T-helper 2 cell treated with Interferon-gamma antibody and Interleukin-4, amounts not matched to agents 5 μg/mL and 100 μg/mL, for 36 hours (primary cell): Measurements from ENCODE around the gene HSD17B2.
"Not testable (repeated sequence)": the region's sequence is repeated elsewhere in the genome, so short reads cannot be mapped to it uniquely, and the experiment has no call there.

Experiments
- DNase-seq: peaks from one replicate; pipeline ENCODE4 v3.0.0; 2021; ENCODE audit warnings: low spot score
- H3K27ac Mint-ChIP-seq: one replicate; pipeline ENCODE4 v1.8.0; 2021; ENCODE audit warnings: mild to moderate bottlenecking, mixed read lengths
- H3K27me3 Mint-ChIP-seq: one replicate; pipeline ENCODE4 v1.8.0; 2021; ENCODE audit warnings: low read depth, mixed read lengths
- H3K36me3 Mint-ChIP-seq: one replicate; pipeline ENCODE4 v1.8.0; 2021; ENCODE audit warnings: low read depth, mixed read lengths
- H3K4me1 Mint-ChIP-seq: one replicate; pipeline ENCODE4 v1.8.0; 2021; ENCODE audit warnings: low read depth, mixed read lengths
- H3K4me3 Mint-ChIP-seq: one replicate; pipeline ENCODE4 v1.8.0; 2022; ENCODE audit warnings: mild to moderate bottlenecking, moderate library complexity, mixed read lengths
- H3K9me3 Mint-ChIP-seq: one replicate; pipeline ENCODE4 v1.8.0; 2021; ENCODE audit warnings: mixed read lengths

The HSD17B2 gene

DNA sequence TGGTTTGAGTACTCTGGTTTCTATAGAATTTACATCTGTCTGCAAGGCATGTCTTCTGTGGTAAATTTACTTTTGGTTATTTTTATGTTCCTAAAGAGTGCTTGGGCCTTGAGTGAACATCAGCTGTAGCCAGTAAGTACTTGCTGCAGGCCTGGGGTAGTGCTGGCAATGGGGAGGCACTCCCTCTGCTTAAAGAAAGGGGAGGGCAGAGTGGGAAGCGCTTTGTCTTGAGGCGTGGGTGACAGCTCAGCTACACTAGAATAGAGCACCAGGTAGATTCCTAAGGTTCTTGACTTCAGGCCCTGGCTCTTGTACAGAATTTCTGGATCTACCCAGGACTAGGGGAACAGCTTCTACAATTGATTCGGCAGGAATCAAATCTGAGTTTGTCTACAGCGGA is 84.4 kb downstream of the HSD17B2 start:
- no peak for DNase-seq
- H3K4me1 Mint-ChIP-seq = no peaks in the 10 kb centered on the region
- H3K36me3 Mint-ChIP-seq = no peaks in the 10 kb centered on the region
- H3K4me3 Mint-ChIP-seq = no peak overlapping the region
- H3K9me3 Mint-ChIP-seq = no peaks in the 10 kb centered on the region
- H3K27me3 Mint-ChIP-seq = peaks cover 17% of the 10 kb centered on the region
- H3K27ac Mint-ChIP-seq = no peak overlapping the region

- Mint-ChIP-seq H3K4me3 (no peak overlapping the region), H3K27me3 (peaks cover 25% of the 10 kb centered on the region), H3K4me1 (peaks cover 2% of the 10 kb centered on the region), H3K36me3 (no peaks in the 10 kb centered on the region), H3K27ac (no peak overlapping the region), H3K9me3 (no peaks in the 10 kb centered on the region)
- DNase-seq = no peak
Measured at GRCh38 chr16:82124651-82125050, 89.6 kb downstream of the HSD17B2 start.

DNA sequence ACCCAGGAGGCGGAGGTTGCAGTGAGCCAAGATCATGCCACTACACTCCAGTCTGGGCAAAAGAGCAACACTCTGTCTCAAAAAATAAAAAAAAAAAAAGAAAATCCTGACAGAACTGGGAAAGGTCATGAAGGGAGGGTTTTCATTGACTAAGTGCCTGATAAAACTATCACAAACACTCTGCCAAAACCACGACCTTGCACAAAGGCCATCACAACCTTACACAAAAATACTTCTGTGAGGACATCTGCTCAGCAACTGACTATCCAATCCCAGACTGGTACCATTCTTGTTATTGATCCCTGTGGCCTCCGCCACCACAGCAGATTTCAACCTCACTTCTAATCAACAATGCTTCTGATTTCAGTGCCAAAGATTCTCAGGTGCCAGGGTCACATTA is 94.8 kb downstream of the HSD17B2 start:
- H3K4me3 Mint-ChIP-seq = no peak overlapping the region
- H3K27me3 Mint-ChIP-seq = peaks cover 9% of the 10 kb centered on the region

GRCh38 chr16:82133798-82134197 is 98.7 kb downstream of the HSD17B2 start:
- Mint-ChIP-seq H3K4me3 (peak overlapping the region; percentile 68), H3K9me3 (no peaks in the 10 kb centered on the region), H3K36me3 (peaks cover 16% of the 10 kb centered on the region), H3K27ac (peak overlapping the region; percentile 31), H3K4me1 (peaks cover 22% of the 10 kb centered on the region), H3K27me3 (no peaks in the 10 kb centered on the region)
- peak; percentile 27 for DNase-seq

More for the DNA sequence above, 94.8 kb downstream of the HSD17B2 start:
- Mint-ChIP-seq H3K9me3 (no peaks in the 10 kb centered on the region), H3K4me1 (peaks cover 19% of the 10 kb centered on the region), H3K36me3 (peaks cover 3% of the 10 kb centered on the region), H3K27ac (no peak overlapping the region)
- no peak for DNase-seq

DNA sequence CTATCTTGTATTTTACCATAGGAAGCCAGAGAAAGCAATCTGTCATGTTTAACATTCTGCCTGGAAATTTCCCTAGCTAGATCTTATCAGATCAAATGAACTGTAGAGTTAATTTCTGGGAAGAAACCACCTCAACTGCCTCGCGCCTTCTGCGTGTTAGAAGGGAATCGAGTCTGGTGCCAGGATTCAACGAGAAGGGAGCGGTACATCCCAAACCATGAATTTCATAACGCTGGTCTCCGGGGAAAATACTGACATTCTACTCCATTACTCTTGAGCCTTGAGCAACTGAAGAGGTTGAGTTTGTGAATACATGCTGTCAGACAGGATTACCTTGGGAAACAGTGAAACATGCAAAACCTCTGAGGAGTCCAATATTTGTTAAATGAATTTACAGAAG is 99.8 kb downstream of the HSD17B2 start:
- H3K36me3 Mint-ChIP-seq = peaks cover 19% of the 10 kb centered on the region
- no peak overlapping the region for H3K4me3 Mint-ChIP-seq
- H3K9me3 Mint-ChIP-seq = no peaks in the 10 kb centered on the region
- DNase-seq = no peak
- H3K27ac Mint-ChIP-seq = no peak overlapping the region
- H3K27me3 Mint-ChIP-seq = no peaks in the 10 kb centered on the region
- peaks cover 20% of the 10 kb centered on the region for H3K4me1 Mint-ChIP-seq

GRCh38 chr16:82135844-82136243 is 100.8 kb downstream of the HSD17B2 start:
- no peak overlapping the region for H3K4me3 Mint-ChIP-seq
- no peak overlapping the region for H3K27ac Mint-ChIP-seq
- peaks cover 19% of the 10 kb centered on the region for H3K36me3 Mint-ChIP-seq
- H3K4me1 Mint-ChIP-seq = peaks cover 20% of the 10 kb centered on the region
- no peaks in the 10 kb centered on the region for H3K27me3 Mint-ChIP-seq
- H3K9me3 Mint-ChIP-seq = no peaks in the 10 kb centered on the region
- DNase-seq = no peak

- H3K27ac Mint-ChIP-seq = no peak overlapping the region
- H3K27me3 Mint-ChIP-seq = no peaks in the 10 kb centered on the region
- H3K4me1 Mint-ChIP-seq = peaks cover 20% of the 10 kb centered on the region
- no peak overlapping the region for H3K4me3 Mint-ChIP-seq
- no peak for DNase-seq
- peaks cover 21% of the 10 kb centered on the region for H3K36me3 Mint-ChIP-seq
- no peaks in the 10 kb centered on the region for H3K9me3 Mint-ChIP-seq
Measured at GRCh38 chr16:82136956-82137821, 102.1 kb downstream of the HSD17B2 start.

GRCh38 chr16:82137822-82138167 is 102.7 kb downstream of the HSD17B2 start:
- no peak for DNase-seq
- Mint-ChIP-seq H3K27me3 (no peaks in the 10 kb centered on the region), H3K36me3 (peaks cover 21% of the 10 kb centered on the region), H3K4me1 (peaks cover 20% of the 10 kb centered on the region), H3K9me3 (no peaks in the 10 kb centered on the region), H3K4me3 (no peak overlapping the region), H3K27ac (no peak overlapping the region)

DNA sequence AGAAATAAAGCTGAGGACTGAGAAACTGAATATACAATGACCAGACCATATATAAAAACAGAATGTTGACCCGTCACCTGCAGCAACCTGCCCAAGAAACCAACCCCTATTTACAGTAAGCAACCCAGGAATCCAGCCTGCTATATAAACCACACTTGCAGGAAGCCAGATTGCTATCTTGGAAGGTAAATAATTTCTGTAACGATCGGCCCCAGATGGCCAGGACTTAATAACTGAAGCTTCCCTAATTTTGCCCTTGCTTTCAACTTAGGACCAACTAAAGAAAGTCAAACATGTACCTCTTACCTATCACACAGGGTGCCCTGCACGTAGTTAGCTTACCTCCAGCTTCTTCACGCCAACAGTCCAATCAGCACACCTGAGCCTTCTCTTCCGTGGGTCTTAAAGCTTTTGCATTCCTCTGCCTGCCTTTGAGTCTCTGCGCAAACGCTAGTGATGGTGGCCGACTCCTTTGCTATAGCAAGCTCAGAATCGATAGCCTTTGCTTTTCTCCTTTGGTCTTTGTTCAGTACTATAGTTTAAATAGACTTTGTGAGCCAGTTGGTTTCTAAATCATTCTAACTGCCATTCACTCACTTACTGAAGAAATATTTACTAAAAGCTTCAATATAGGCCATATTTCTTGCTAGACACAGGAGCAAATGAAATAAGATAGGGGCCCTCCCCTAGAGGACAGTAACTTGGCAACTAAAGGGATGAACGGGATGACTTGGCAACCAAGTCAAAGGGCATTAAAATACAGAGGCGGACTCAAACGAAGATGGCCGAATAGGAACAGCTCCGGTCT is 103.6 kb downstream of the HSD17B2 start:
- Mint-ChIP-seq H3K36me3 (peaks cover 21% of the 10 kb centered on the region), H3K27ac (no peak overlapping the region), H3K4me3 (peak overlapping the region; percentile 34), H3K9me3 (no peaks in the 10 kb centered on the region), H3K4me1 (peaks cover 15% of the 10 kb centered on the region), H3K27me3 (no peaks in the 10 kb centered on the region)
- no peak for DNase-seq

- H3K36me3 Mint-ChIP-seq = peaks cover 21% of the 10 kb centered on the region
- H3K27ac Mint-ChIP-seq, H3K9me3 Mint-ChIP-seq, DNase-seq, H3K27me3 Mint-ChIP-seq, H3K4me1 Mint-ChIP-seq: not testable (repeated sequence)
- H3K4me3 Mint-ChIP-seq = peak overlapping the region; percentile 34
Measured at GRCh38 chr16:82139286-82139571, 104.2 kb downstream of the HSD17B2 start.

GRCh38 chr16:82146556-82146955 is 111.5 kb downstream of the HSD17B2 start:
- no peak for DNase-seq
- Mint-ChIP-seq H3K9me3 (no peaks in the 10 kb centered on the region), H3K27me3 (no peaks in the 10 kb centered on the region), H3K36me3 (peaks cover 44% of the 10 kb centered on the region), H3K4me3 (no peak overlapping the region), H3K4me1 (peaks cover 2% of the 10 kb centered on the region), H3K27ac (no peak overlapping the region)

GRCh38 chr16:82146957-82147356 is 111.9 kb downstream of the HSD17B2 start:
- H3K27me3 Mint-ChIP-seq = no peaks in the 10 kb centered on the region
- no peak for DNase-seq
- no peaks in the 10 kb centered on the region for H3K9me3 Mint-ChIP-seq
- H3K36me3 Mint-ChIP-seq = peaks cover 41% of the 10 kb centered on the region
- no peak overlapping the region for H3K4me3 Mint-ChIP-seq
- peaks cover 2% of the 10 kb centered on the region for H3K4me1 Mint-ChIP-seq
- H3K27ac Mint-ChIP-seq = no peak overlapping the region

DNA sequence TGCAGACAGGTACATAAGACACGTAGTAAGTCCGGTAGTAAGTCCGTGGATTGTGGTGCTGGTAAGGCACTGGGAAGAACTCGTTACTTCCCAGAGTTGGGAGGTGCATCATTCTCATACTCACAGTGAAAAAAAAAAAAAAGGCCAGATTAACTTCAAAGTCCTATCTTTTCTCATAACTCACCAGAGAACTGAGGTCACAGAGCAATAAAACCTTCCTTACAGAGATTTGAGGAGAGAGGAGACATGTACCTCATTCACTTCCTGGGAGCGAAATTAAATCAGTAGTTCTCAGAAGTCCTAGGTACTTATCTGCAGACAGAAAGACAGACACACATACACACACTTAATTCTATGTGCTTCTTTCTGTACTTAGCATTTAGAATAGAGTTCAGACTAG is 112.5 kb downstream of the HSD17B2 start:
- Mint-ChIP-seq H3K27me3 (no peaks in the 10 kb centered on the region), H3K27ac (no peak overlapping the region), H3K4me1 (peaks cover 2% of the 10 kb centered on the region), H3K36me3 (peaks cover 41% of the 10 kb centered on the region), H3K9me3 (no peaks in the 10 kb centered on the region), H3K4me3 (no peak overlapping the region)
- no peak for DNase-seq
